ENCODE measurements around the gene TRPM6.

DNA sequence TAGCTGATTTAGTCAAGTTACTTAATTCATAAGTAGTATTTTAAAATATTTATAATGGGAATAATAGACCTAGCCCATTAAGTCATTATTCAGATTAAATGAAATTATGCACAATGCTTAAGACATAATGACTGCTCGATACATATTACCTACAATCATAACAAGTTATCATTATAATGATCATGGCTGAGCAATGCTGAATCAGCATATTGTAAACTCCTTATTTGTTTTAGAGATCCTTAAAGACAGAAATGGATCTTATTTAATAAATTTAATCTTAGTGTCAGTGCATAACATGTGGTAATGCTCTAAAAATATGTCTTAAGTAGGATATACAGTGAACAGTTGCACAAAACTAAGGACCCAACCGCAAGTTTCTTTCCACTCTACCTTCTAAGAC, 169.0 kb downstream of the TRPM6 start:
- TF ChIP-seq, protein P1, sequence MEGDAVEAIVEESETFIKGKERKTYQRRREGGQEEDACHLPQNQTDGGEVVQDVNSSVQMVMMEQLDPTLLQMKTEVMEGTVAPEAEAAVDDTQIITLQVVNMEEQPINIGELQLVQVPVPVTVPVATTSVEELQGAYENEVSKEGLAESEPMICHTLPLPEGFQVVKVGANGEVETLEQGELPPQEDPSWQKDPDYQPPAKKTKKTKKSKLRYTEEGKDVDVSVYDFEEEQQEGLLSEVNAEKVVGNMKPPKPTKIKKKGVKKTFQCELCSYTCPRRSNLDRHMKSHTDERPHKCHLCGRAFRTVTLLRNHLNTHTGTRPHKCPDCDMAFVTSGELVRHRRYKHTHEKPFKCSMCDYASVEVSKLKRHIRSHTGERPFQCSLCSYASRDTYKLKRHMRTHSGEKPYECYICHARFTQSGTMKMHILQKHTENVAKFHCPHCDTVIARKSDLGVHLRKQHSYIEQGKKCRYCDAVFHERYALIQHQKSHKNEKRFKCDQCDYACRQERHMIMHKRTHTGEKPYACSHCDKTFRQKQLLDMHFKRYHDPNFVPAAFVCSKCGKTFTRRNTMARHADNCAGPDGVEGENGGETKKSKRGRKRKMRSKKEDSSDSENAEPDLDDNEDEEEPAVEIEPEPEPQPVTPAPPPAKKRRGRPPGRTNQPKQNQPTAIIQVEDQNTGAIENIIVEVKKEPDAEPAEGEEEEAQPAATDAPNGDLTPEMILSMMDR (IDR thresholded peaks at IDR 0.05; ENCODE audit: low read depth, low read length), result no peak
- no peak for TF ChIP-seq EZH2phosphoT487 (IDR thresholded peaks at IDR 0.05; ENCODE audit: low read depth)

All from OCI-LY3 (cell line).